GM19238 (cell line): Measurements from ENCODE around the gene AK9.
A peak's percentile ranks its signal among the peaks of the same experiment; 100 is the strongest.
"Not testable (repeated sequence)": the region's sequence is repeated elsewhere in the genome, so short reads cannot be mapped to it uniquely, and the experiment has no call there.

Experiments
- DNase-seq: peaks from one replicate; pipeline ENCODE4 v3.0.0; 2011; ENCODE audit warnings: low spot score; ENCODE audit not compliant: insufficient read length

AK9 gene

GRCh38 chr6:109696355-109696754 is 5.4 kb upstream of the AK9 start:
- DNase-seq: no peak

- no peak for DNase-seq
Observed at GRCh38 chr6:109695468-109695867, 4.5 kb upstream of the AK9 start.

- no peak for DNase-seq
Observed at GRCh38 chr6:109693111-109693510, 2.1 kb upstream of the AK9 start.

- peak; percentile 45 for DNase-seq
Observed at GRCh38 chr6:109690373-109690736, 647 bp downstream of the AK9 start.

- DNase-seq: no peak
Observed at GRCh38 chr6:109687271-109687761, 3.7 kb downstream of the AK9 start.

GRCh38 chr6:109686566-109687265 is 4.3 kb downstream of the AK9 start:
- DNase-seq: no peak

GRCh38 chr6:109678661-109679505 is 12.1 kb downstream of the AK9 start:
- not testable (repeated sequence) for DNase-seq

GRCh38 chr6:109678240-109678639 is 12.8 kb downstream of the AK9 start:
- no peak for DNase-seq

GRCh38 chr6:109676724-109677123 is 14.3 kb downstream of the AK9 start:
- DNase-seq: no peak

GRCh38 chr6:109672839-109673238 is 18.2 kb downstream of the AK9 start:
- DNase-seq: no peak

- no peak for DNase-seq
Observed at GRCh38 chr6:109672175-109672574, 18.8 kb downstream of the AK9 start.

- DNase-seq: no peak
Observed at GRCh38 chr6:109671733-109672132, 19.3 kb downstream of the AK9 start.

GRCh38 chr6:109669811-109670210 is 21.2 kb downstream of the AK9 start:
- DNase-seq: no peak

- no peak for DNase-seq
Observed at GRCh38 chr6:109662192-109662591, 28.8 kb downstream of the AK9 start.

- no peak for DNase-seq
Observed at GRCh38 chr6:109660526-109661320, 30.3 kb downstream of the AK9 start.

- no peak for DNase-seq
Observed at GRCh38 chr6:109655761-109656262, 35.2 kb downstream of the AK9 start.

- no peak for DNase-seq
Observed at GRCh38 chr6:109653264-109653663, 37.7 kb downstream of the AK9 start.

- DNase-seq: no peak
Observed at GRCh38 chr6:109644131-109644530, 46.9 kb downstream of the AK9 start.

- no peak for DNase-seq
Observed at GRCh38 chr6:109632405-109632804, 58.6 kb downstream of the AK9 start.

GRCh38 chr6:109631403-109631802 is 59.6 kb downstream of the AK9 start:
- no peak for DNase-seq

GRCh38 chr6:109628158-109629000 is 62.6 kb downstream of the AK9 start:
- DNase-seq: no peak
